WTC11 (cell line): ENCODE results near the gene NUP210L. TPM values are rescaled to one million over a fixed set of nuclear protein-coding genes. Genes with fewer than 3 reads are reported as not detected.
A peak's percentile ranks its signal among the peaks of the same experiment; 100 is the strongest.

ENCODE experiments used
- ATAC-seq: fragments of 200-7000 bp; cut with Tn5 transposase; 2 replicates; pipeline ENCODE4 v1.10.0; 2021; ENCODE audit warnings: mild to moderate bottlenecking, moderate library complexity
- CTCF ChIA-PET: fragments of 300-600 bp; sonication (Branson Sonifier 250); formaldehyde crosslinking; loops from one replicate; lab custom pipeline; 2021; ENCODE audit warnings: antibody characterized with exemption; lab: Charles Lee
- POLR2A ChIA-PET: fragments of 350-600 bp; sonication (Branson Sonifier 250); formaldehyde crosslinking; loops from one replicate; lab custom pipeline; 2021; ENCODE audit warnings: antibody characterized with exemption; lab: Charles Lee
- DNase-seq: peaks from one replicate; pipeline ENCODE4 v3.0.0; 2021; ENCODE audit warnings: low spot score
- H3K27ac Mint-ChIP-seq: 2 replicates; pipeline ENCODE4 v1.8.0; 2021; ENCODE audit warnings: mixed read lengths
- H3K27me3 Mint-ChIP-seq: 2 replicates; pipeline ENCODE4 v1.8.0; 2021; ENCODE audit warnings: low read depth, mild to moderate bottlenecking, moderate library complexity, mixed read lengths
- H3K36me3 Mint-ChIP-seq: 2 replicates; pipeline ENCODE4 v1.8.0; 2021; ENCODE audit warnings: mixed read lengths
- H3K4me1 Mint-ChIP-seq: 2 replicates; pipeline ENCODE4 v1.8.0; 2022; ENCODE audit warnings: mixed read lengths
- H3K4me3 Mint-ChIP-seq: 2 replicates; pipeline ENCODE4 v1.8.0; 2021; ENCODE audit warnings: mild to moderate bottlenecking, moderate library complexity, mixed read lengths
- H3K9me3 Mint-ChIP-seq: 2 replicates; pipeline ENCODE4 v1.8.0; 2021; ENCODE audit warnings: mixed read lengths
- AR ChIP-seq: fragments of 250-450 bp; sonication (Bioruptor Pico); IDR thresholded peaks from 2 replicates; pipeline ENCODE4 v1.9.0; 2021; ENCODE audit warnings: mild to moderate bottlenecking
- CDX4 ChIP-seq: fragments of 250-450 bp; sonication (Bioruptor Pico); IDR thresholded peaks from 2 replicates; pipeline ENCODE4 v1.9.0; 2021; ENCODE audit warnings: moderate library complexity, mild to moderate bottlenecking, inconsistent platforms, borderline replicate concordance
- CREM ChIP-seq: sonication (generic); formaldehyde crosslinking; IDR thresholded peaks from 2 replicates; pipeline ENCODE4 v1.8.1; 2022; ENCODE audit warnings: mild to moderate bottlenecking, missing genetic modification reagents, moderate library complexity
- E2F5 ChIP-seq: sonication (generic); formaldehyde crosslinking; IDR thresholded peaks from 2 replicates; pipeline ENCODE4 v1.8.1; 2022; ENCODE audit warnings: mild to moderate bottlenecking, moderate library complexity, missing genetic modification reagents
- FOXK1 ChIP-seq: sonication (generic); formaldehyde crosslinking; IDR thresholded peaks from 2 replicates; pipeline ENCODE4 v1.8.0; 2022; ENCODE audit warnings: mild to moderate bottlenecking, moderate library complexity, missing genetic modification reagents
- HMGXB4 ChIP-seq: sonication (generic); formaldehyde crosslinking; IDR thresholded peaks from 2 replicates; pipeline ENCODE4 v1.8.1; 2023; ENCODE audit warnings: mild to moderate bottlenecking, moderate library complexity, missing genetic modification reagents
- MAX ChIP-seq: sonication (generic); formaldehyde crosslinking; IDR thresholded peaks from 2 replicates; pipeline ENCODE4 v1.8.0; 2022; ENCODE audit warnings: mild to moderate bottlenecking, missing genetic modification reagents
- NR3C1 ChIP-seq: sonication (generic); formaldehyde crosslinking; conservative IDR thresholded peaks from 2 replicates; pipeline ENCODE4 v1.8.1; 2023; ENCODE audit warnings: low read depth, mild to moderate bottlenecking, missing genetic modification reagents
- PRDM15 ChIP-seq: sonication (generic); formaldehyde crosslinking; IDR thresholded peaks from 2 replicates; pipeline ENCODE4 v1.8.0; 2022; ENCODE audit warnings: missing genetic modification reagents
- SMAD4 ChIP-seq: sonication (generic); formaldehyde crosslinking; IDR thresholded peaks from 2 replicates; pipeline ENCODE4 v1.8.0; 2022; ENCODE audit warnings: mild to moderate bottlenecking, missing genetic modification reagents
- SP1 ChIP-seq: sonication (generic); formaldehyde crosslinking; conservative IDR thresholded peaks from 2 replicates; pipeline ENCODE4 v1.8.1; 2022; ENCODE audit warnings: missing genetic modification reagents
- TEAD1 ChIP-seq: sonication (generic); formaldehyde crosslinking; IDR thresholded peaks from 2 replicates; pipeline ENCODE4 v1.8.0; 2022; ENCODE audit warnings: mild to moderate bottlenecking, missing genetic modification reagents
- TEAD4 ChIP-seq: sonication (generic); formaldehyde crosslinking; IDR thresholded peaks from 2 replicates; pipeline ENCODE4 v1.8.0; 2022; ENCODE audit warnings: mild to moderate bottlenecking, missing genetic modification reagents
- TP53 ChIP-seq: sonication (generic); formaldehyde crosslinking; IDR thresholded peaks from 2 replicates; pipeline ENCODE4 v1.8.1; 2023; ENCODE audit warnings: mild to moderate bottlenecking, missing genetic modification reagents
- USF2 ChIP-seq: sonication (generic); formaldehyde crosslinking; IDR thresholded peaks from 2 replicates; pipeline ENCODE4 v1.8.1; 2023; ENCODE audit warnings: mild to moderate bottlenecking, missing genetic modification reagents, moderate library complexity
- ZMAT4 ChIP-seq: fragments of 250-450 bp; sonication (Bioruptor Pico); IDR thresholded peaks from 2 replicates; pipeline ENCODE4 v1.9.0; 2021; ENCODE audit warnings: mild to moderate bottlenecking
- ZNF423 ChIP-seq: fragments of 250-450 bp; sonication (Bioruptor Pico); IDR thresholded peaks from 2 replicates; pipeline ENCODE4 v2.1.2; 2022; ENCODE audit warnings: mild to moderate bottlenecking, moderate library complexity
- ZNF512 ChIP-seq: sonication (generic); formaldehyde crosslinking; IDR thresholded peaks from 2 replicates; pipeline ENCODE4 v1.8.1; 2022; ENCODE audit warnings: missing genetic modification reagents, borderline replicate concordance
- total RNA-seq: library from RNA; stranded (reverse); gene quantifications from 3 replicates; pipeline ENCODE4 v1.2.3, GENCODE V29; 2021

Gene NUP210L
- total RNA-seq, 1 experiment from 2014 or later = 0.02 TPM

GRCh38 chr1:153963850-153964331 is 191.0 kb downstream of the NUP210L start:
- ATAC-seq = peak; percentile 12
- peaks cover 5% of the 10 kb centered on the region for H3K9me3 Mint-ChIP-seq
- peak overlapping the region; percentile 100 for H3K27ac Mint-ChIP-seq
- H3K4me1 Mint-ChIP-seq = peaks cover 55% of the 10 kb centered on the region
- no peaks in the 10 kb centered on the region for H3K27me3 Mint-ChIP-seq
- peaks cover 34% of the 10 kb centered on the region for H3K36me3 Mint-ChIP-seq
- POLR2A ChIA-PET = interaction anchor here (0.6 to 2.9 kb wide), 13 partner anchors 8 to 41 kb away, joined by 3 to 24 read pairs (median 4); partner anchors contain the start of genes DENND4B, GATAD2B, JTB and RAB13
- peak overlapping the region; percentile 92 for H3K4me3 Mint-ChIP-seq
- CTCF ChIA-PET = interaction anchor here (1.0 to 3.0 kb wide), 4 partner anchors 18 to 188 kb away, joined by 3 to 27 read pairs (median 13); partner anchors contain the start of genes DENND4B, RAB13 and SLC27A3
- peak; percentile 83 for DNase-seq
- TF ChIP-seq MAX (CRISPR knock-in tag) (peak; percentile 20; the same call in 1 of the 2 replicates), HMGXB4 (no peak), USF2 (CRISPR knock-in tag) (peak; percentile 20; the same call in 1 of the 2 replicates), CREM (peak; percentile 54; the same call in 1 of the 2 replicates), TEAD1 (CRISPR knock-in tag) (peak; percentile 83; the same call in 1 of the 2 replicates), TEAD4 (peak; percentile 77; the same call in 1 of the 2 replicates), E2F5 (CRISPR knock-in tag) (0 out of 2 replicates have a peak, but pooled peaks have one; percentile 61), ZMAT4 (CRISPR knock-in tag) (0 out of 2 replicates have a peak, but pooled peaks have one; percentile 22), SMAD4 (0 out of 2 replicates have a peak, but pooled peaks have one; percentile 43), ZNF512 (CRISPR knock-in tag) (no peak), TP53 (CRISPR knock-in tag) (no peak)

GRCh38 chr1:153963030-153963849 is 191.6 kb downstream of the NUP210L start, which contains the start of gene SLC39A1:
SLC39A1 (minus strand) TSS chr1:153963537; CDS start chr1:153962715, 822 bp downstream.
- Mint-ChIP-seq H3K4me3 (peak within 1 kb of the TSS; percentile 92), H3K36me3 (peaks cover 34% of the 10 kb centered on the region), H3K4me1 (peaks cover 58% of the 10 kb centered on the region), H3K9me3 (peaks cover 5% of the 10 kb centered on the region), H3K27me3 (no peaks in the 10 kb centered on the region), H3K27ac (peak within 1 kb of the TSS; percentile 100)
- DNase-seq = peak; percentile 100
- ATAC-seq = peak; percentile 61
- CTCF ChIA-PET = interaction anchor here (0.7 to 3.0 kb wide), 8 partner anchors 14 to 188 kb away, joined by 3 to 27 read pairs (median 4); partner anchors contain the start of genes DENND4B, JTB, RAB13 and SLC27A3
- POLR2A ChIA-PET = interaction anchor here (0.5 to 2.9 kb wide), 15 partner anchors 9 to 188 kb away, joined by 3 to 24 read pairs (median 5); partner anchors contain the start of genes DENND4B, GATAD2B, JTB and RAB13
- TF ChIP-seq ZNF423 (no peak), CDX4 (no peak), FOXK1 (CRISPR knock-in tag) (peak; percentile 72), AR (CRISPR knock-in tag) (no peak), PRDM15 (CRISPR knock-in tag) (0 out of 2 replicates have a peak, but pooled peaks have one; percentile 10), SP1 (peak; percentile 80), NR3C1 (CRISPR knock-in tag) (peak; percentile 24; the same call in 1 of the 2 replicates)
